HG03025 (cell line): Measurements from ENCODE around the gene ITK.

Source experiments
- ATAC-seq: cut with Tn5 transposase; IDR thresholded peaks from one replicate; pipeline ENCODE4 v1.9.1; 2021; ENCODE audit warnings: mild to moderate bottlenecking, moderate library complexity; ENCODE audit not compliant: unreplicated experiment, low FRiP score

The ITK gene

GRCh38 chr5:157180374-157181264 lies at the start of gene ITK:
Gene ITK, plus strand, starts transcription at chr5:157180840. Its CDS starts 138 bp downstream, at chr5:157180978.
- no peak for ATAC-seq

GRCh38 chr5:157130925-157131324 lies 49.7 kb upstream of the ITK start:
- no peak for ATAC-seq

DNA sequence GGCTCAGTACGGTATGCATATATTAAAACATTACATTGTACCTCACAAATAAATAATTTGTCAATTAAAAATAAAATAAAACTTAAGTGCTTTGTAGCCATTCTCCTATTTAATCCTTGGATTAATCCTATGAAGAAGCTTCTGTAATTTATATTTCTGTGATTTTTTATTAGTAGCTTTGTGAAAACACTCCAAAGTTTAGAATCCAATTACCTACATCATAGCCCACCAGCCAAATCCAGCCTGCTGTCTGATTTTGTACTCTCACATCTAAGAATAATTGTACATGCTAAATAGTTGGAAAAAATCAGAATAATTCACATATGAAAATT lies 48.4 kb upstream of the ITK start:
- ATAC-seq = no peak

DNA sequence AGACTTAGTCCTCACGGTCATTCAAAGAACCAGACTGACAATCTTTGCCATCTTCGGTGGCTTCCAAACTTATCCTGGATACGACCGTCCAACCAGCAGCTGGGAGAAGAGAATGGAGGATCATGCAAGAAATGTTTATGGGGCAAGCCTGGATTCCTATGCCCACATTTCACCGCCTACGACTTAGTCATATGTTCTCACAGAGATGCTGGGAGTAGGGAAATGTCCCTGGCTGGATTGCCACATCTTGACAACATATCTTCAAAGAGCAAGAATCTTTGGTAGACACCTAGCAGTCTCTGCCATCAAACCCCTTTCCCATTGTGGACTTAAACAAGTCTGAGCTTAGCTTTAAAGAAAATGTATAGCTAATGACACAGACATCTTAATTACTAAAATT lies 42.9 kb upstream of the ITK start:
- ATAC-seq = no peak

- ATAC-seq = peak; percentile 100
Observed at GRCh38 chr5:157142317-157143126, 38.1 kb upstream of the ITK start, which contains the start of gene MED7. Gene MED7, minus strand, starts transcription at chr5:157142865. Its CDS starts 3,434 bp downstream, at chr5:157139431.

DNA sequence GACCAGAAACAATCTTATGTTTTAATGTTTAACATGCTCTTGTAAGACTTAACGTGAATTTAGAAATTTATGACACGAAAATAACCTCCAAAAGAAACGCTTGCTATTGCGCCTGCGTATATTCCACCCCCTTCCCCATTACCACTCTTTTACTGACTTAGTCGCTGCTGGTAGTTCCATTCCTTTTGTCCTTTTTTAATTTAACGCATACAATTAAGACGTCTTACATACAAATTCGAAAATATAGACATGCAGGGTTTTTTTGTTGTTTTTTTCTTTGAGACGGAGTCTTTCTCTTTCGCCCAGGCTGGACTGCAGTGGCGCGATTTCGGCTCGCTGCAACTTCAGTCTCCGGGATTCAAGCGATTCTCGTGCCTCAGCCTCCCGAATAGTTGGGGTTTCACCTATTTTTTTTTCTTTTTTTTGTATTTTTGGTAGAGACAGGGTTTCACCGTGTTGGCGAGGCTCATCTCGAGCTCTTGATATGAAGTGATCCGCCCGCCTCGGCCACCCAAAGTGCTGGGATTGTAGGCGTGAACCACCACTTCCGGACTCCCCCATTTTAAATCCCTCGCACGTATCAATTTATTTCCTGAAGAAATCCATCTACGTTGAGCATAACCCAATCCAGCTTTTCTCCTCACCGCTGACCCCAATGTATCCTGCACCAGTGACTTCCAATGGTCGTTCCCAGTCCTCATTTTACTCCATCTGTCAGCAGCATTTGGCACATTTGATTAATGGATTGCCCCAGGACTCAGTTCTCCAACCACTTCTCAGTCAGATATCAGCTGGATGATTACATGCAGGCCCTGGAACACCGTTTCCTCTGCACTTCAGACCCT lies 37.3 kb upstream of the ITK start:
- peak; percentile 41 for ATAC-seq

DNA sequence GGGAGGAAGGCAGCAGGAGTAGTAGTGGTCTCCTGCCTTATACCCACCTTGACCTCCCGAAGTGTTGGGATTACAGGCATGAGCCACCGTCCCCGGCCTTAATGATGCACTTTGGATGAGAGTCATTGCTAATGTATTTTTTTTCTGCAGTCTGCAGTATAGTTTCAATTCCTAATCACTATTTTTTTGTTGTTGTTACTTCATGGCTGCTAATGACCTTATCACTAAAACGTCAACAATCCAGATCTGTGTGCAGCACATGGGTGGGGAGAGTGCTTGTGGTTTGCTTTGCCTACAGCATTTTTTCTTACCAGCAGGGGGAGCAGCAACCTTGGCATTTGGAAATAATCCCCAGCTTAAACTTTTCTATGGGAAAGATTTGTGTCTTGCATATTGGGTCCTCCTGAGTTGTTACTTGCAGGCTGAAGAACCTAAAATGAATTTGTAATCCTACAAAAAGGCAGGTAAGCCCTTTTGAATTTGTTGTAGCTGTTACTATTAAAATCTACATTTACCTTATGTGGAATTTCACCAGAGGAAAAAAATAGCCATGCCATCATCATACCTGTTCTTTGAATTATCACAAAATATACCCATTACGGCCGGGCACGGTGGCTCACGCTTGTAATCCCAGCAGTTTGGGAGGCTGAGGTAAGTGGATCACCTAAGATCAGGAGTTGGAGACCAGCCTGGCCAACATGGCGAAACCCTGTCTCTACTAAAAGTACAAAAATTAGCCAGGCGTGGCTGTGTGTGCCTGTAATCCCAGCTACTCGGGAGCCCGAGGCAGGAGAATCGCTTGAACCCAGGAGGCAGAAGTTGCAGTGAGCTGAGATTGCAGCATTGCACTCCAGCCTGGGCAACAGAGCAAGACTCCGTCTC lies 31.7 kb upstream of the ITK start:
- no peak for ATAC-seq

DNA sequence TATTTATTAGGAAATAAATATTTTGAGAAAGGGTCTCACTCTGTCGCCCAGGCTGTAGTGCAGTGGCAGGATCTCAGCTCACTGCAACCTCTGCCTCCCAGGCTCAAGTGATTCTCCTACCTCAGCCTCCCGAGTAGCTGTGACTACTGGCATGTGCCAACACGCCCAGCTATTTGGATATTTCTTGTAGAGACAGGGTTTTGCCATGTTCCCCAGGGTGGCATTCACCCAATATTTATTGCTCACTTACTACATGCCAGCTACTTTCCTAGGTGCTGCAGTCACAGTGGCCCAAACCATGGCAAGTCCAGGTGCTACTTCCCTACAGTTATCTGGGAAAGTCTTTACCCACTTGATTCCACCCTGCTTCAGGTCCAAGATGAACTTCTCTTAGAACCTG lies 29.6 kb upstream of the ITK start:
- no peak for ATAC-seq

GRCh38 chr5:157155297-157155696 lies 25.3 kb upstream of the ITK start:
- ATAC-seq = no peak

DNA sequence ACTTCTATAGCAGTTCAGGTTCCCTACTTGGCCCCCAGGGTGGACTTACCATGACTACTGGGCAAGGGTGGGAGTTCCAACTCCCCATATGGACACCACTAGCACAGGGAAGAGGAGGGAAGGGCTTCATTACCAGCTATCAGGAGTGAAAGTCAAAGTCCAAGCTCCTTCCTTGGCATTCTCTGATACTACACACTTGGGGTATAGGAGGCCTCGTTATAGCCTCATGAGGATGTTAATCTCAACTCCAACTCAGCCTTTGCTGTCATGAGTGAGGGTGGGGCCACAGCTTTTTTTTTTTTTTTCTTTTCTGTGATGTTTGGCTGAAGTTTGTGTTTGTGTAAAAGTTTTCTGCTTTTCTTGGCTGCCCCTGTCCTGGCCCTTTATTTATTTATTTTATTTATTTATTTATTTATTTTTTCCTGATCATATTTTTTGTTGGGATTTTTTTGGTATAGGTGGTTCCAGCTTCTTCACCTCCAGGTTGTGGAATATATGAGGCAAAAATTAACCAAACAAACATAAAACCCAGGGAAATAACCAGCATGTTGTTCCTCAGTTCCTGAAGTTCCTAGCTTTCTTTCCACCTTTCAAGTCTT lies 23.2 kb upstream of the ITK start:
- no peak for ATAC-seq

DNA sequence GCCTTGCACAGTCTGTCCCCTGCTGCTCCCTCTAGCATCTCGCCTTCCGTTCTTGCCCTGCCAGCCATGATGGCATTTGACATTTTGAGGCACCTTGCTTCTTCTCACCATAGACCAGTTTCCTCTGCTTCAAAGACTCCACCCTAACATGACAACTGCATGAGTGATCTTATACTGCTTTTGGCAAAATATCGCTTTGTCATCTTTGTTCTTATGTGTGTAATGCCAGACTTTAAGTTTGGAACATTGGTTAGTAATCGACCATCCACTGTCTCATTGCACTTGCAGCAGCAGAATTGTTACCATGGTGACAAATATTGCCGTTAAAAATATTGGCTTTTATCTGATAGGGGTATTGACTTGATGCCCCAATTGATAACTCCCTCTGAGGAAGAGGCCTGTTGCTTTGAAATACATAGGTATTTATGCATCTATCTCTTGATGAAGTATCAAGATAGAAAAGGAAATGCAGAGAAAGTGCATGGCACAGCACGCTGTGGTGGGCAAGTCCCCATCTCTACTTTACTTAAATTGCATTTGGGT lies 21.4 kb upstream of the ITK start:
- ATAC-seq = no peak

DNA sequence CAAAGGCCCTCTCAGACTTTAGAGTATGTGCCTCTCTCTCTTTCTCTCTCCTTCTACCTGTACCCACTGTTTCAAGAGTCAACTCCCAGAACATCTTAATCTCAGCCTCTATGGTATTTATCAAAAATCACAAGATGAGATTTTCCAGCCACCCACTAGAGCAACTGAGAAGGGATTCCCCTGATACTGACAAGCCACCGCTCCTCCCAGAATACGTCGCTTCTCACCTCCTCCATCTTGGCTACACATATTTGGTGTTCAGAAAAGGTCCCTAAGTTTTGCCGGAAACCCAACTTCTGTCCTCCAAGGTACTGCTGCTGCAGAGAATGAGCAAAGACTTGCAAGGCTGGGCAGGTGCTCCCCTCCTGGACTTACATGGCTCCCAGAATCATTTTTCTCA lies 20.6 kb upstream of the ITK start:
- ATAC-seq = no peak

- ATAC-seq = no peak
Observed at GRCh38 chr5:157161996-157162395, 18.6 kb upstream of the ITK start.

GRCh38 chr5:157162919-157163510 lies 17.6 kb upstream of the ITK start:
- ATAC-seq = no peak

- ATAC-seq = no peak
Observed at GRCh38 chr5:157164521-157164920, 16.1 kb upstream of the ITK start.

GRCh38 chr5:157165261-157165660 lies 15.4 kb upstream of the ITK start:
- ATAC-seq = no peak

DNA sequence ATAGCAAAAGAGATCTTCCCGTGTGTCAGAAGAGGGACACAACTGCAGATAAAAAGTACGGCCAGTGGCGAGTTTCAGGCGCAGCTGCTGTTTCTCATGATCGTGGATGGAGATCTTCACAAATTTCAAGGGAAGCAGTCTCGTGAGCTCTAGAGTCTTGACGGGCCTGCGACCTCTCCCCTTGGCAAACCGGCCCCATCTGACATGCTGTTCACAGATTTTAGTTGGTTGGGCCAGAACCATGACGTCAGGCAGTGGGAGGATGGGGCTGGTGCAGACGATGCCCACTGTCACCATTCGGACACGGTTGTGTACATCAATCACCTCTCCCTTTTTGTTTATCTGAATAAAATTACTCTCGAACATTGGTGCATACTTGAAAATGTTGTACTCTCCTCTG lies 15.0 kb upstream of the ITK start:
- no peak for ATAC-seq
